OCI-LY3 (cell line): ENCODE results near the gene POU6F2.

ENCODE experiments used
- H2AFZ ChIP-seq: fragments of 200-600, 300-600 bp; shearing (Covaris generic); 2 replicates; pipeline ENCODE4 v1.6.0; 2014; ENCODE audit warnings: antibody characterized with exemption, low read depth, low read length
- H3K27ac ChIP-seq: fragments of 200-600, 300-600 bp; sonication (generic); 2 replicates; pipeline ENCODE4 v1.5.1; 2014; ENCODE audit warnings: mild to moderate bottlenecking, low read length, moderate library complexity, mixed read lengths
- H3K27me3 ChIP-seq: fragments of 200-600, 300-600 bp; sonication (generic); 2 replicates; pipeline ENCODE4 v1.6.1; 2014; ENCODE audit warnings: low read depth, low read length, mixed read lengths
- H3K36me3 ChIP-seq: fragments of 200-600, 300-600 bp; sonication (generic); replicated peaks from 2 replicates; pipeline ENCODE3; 2014; ENCODE audit warnings: low read depth, low read length, mixed read lengths
- H3K4me1 ChIP-seq: fragments of 300-600, 200-600 bp; sonication (generic); 2 replicates; pipeline ENCODE4 v1.6.1; 2014; ENCODE audit warnings: low read length, mixed read lengths
- H3K4me2 ChIP-seq: fragments of 200-600, 300-600 bp; sonication (generic); 2 replicates; pipeline ENCODE4 v1.6.1; 2014; ENCODE audit warnings: low read length, mixed read lengths
- H3K4me3 ChIP-seq: fragments of 300-600, 200-600 bp; sonication (generic); 2 replicates; pipeline ENCODE4 v1.5.1; 2014; ENCODE audit warnings: antibody characterized with exemption, mild to moderate bottlenecking, low read length, moderate library complexity
- H3K79me2 ChIP-seq: fragments of 300-600, 200-600 bp; shearing (Covaris generic); 2 replicates; pipeline ENCODE4 v1.6.1; 2014; ENCODE audit warnings: mild to moderate bottlenecking, low read length, mixed read lengths
- H3K9ac ChIP-seq: fragments of 300-600, 200-600 bp; shearing (Covaris generic); 2 replicates; pipeline ENCODE4 v1.6.0; 2014; ENCODE audit warnings: mild to moderate bottlenecking, low read length, moderate library complexity
- H3K9me3 ChIP-seq: fragments of 200-600, 300-600 bp; shearing (Covaris generic); 2 replicates; pipeline ENCODE4 v1.6.1; 2014; ENCODE audit warnings: low read length, mixed read lengths; ENCODE audit not compliant: insufficient read depth
- H4K20me1 ChIP-seq: fragments of 200-600, 300-600 bp; sonication (generic); 2 replicates; pipeline ENCODE4 v1.6.1; 2016; ENCODE audit warnings: low read length, mixed read lengths; ENCODE audit not compliant: insufficient read depth
- EZH2phosphoT487 ChIP-seq: fragments of 200-600 bp; shearing (Covaris generic); IDR thresholded peaks from 2 replicates; pipeline ENCODE4 v1.6.1; 2018; ENCODE audit warnings: antibody characterized with exemption, mixed run types, low read depth
- TF ChIP-seq, protein P1 (sequence below): fragments of 200-600, 300-600 bp; sonication (generic); IDR thresholded peaks from 2 replicates; pipeline ENCODE4 v1.5.1; 2014; ENCODE audit warnings: antibody characterized with exemption, low read length, low read depth

The POU6F2 gene

DNA sequence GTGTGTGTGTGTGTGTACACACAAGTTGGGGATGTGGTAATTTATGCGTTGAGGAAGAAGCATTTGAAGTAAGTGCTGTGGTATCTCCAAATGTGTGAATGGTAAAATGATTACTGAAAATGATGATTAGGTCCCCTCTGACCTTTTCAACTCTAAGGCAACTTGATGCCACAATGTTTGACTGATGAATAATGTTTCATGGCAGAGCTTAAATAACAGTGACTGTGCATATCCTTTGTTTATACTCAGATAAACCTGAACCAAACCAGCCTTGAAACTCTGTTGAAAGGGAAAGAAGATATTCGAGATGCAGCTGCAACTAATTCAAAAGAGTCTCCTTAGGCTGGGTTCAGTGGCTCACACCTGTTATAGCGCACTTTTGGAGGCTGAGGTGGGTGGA, 523.6 kb downstream of the POU6F2 start:
- Histone ChIP-seq H3K4me1 (no peaks in the 10 kb centered on the region), H3K27me3 (peaks cover 23% of the 10 kb centered on the region), H3K9me3 (no peaks in the 10 kb centered on the region), H3K79me2 (no peaks in the 10 kb centered on the region), H2AFZ (no peak overlapping the region), H3K4me2 (no peak overlapping the region), H4K20me1 (no peaks in the 10 kb centered on the region), H3K27ac (no peak overlapping the region), H3K9ac (no peak overlapping the region), H3K4me3 (no peak overlapping the region), H3K36me3 (no peaks in the 10 kb centered on the region)
- no peak for TF ChIP-seq EZH2phosphoT487
- TF ChIP-seq, protein P1, sequence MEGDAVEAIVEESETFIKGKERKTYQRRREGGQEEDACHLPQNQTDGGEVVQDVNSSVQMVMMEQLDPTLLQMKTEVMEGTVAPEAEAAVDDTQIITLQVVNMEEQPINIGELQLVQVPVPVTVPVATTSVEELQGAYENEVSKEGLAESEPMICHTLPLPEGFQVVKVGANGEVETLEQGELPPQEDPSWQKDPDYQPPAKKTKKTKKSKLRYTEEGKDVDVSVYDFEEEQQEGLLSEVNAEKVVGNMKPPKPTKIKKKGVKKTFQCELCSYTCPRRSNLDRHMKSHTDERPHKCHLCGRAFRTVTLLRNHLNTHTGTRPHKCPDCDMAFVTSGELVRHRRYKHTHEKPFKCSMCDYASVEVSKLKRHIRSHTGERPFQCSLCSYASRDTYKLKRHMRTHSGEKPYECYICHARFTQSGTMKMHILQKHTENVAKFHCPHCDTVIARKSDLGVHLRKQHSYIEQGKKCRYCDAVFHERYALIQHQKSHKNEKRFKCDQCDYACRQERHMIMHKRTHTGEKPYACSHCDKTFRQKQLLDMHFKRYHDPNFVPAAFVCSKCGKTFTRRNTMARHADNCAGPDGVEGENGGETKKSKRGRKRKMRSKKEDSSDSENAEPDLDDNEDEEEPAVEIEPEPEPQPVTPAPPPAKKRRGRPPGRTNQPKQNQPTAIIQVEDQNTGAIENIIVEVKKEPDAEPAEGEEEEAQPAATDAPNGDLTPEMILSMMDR = no peak

DNA sequence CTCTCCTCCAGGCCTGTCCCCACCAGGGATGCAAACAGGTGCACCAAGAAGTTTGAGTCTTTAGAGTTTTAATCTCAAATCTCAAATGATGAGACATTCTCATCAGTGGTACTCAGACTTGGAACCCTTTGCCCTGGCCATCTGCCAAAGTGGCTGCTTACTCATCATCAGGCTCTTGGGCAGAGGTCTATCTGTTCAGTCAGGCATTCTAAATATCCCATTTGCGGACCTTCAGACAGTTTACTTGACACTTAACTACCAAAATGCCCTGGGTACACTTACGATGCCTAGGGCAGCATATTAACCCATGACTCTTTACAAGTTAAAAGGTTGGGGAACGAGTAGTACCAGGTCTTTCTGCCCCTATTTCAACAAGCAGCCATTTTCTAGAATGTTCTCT, 527.3 kb downstream of the POU6F2 start:
- Histone ChIP-seq H3K27me3 (peaks cover 16% of the 10 kb centered on the region), H3K4me2 (no peak overlapping the region), H3K79me2 (no peaks in the 10 kb centered on the region), H4K20me1 (no peaks in the 10 kb centered on the region), H3K4me1 (no peaks in the 10 kb centered on the region), H3K4me3 (no peak overlapping the region), H3K9me3 (no peaks in the 10 kb centered on the region), H2AFZ (no peak overlapping the region), H3K27ac (no peak overlapping the region), H3K9ac (no peak overlapping the region), H3K36me3 (no peaks in the 10 kb centered on the region)
- TF ChIP-seq EZH2phosphoT487 = no peak
- TF ChIP-seq, protein P1 = no peak

DNA sequence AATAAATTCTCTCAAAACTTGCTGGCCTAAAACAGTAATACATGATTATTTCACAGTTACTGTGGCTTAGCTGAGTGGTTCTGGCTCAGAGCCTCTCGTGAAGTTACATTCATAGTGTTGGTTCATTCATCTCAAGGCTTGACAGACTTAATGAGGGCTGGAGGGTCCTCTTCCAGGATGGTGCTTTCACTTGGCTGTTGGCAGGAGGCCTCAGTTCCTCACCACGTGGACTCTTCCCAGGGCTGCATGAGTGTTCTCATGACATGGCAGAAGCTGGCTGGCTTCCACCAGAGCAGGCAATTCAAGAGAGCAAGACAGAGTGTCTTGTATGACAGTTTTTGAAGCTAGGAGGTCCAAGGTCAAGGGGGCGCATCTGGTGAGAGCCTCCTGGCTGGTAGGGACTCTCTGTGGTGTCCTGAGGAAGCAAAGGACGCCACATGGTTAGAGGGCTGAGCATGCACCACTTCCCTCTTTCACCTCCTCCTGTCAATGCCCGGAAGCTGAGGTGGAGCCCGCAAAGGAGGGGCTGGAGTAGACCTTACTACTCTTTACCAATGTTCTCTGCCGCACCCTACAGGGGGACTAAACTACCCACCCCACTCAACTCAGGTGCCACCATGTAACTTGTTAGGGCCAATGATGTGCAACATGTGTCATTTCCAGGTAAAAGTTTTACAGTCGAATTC, 530.3 kb downstream of the POU6F2 start:
- TF ChIP-seq EZH2phosphoT487 = no peak
- TF ChIP-seq, protein P1 = no peak
- no peaks in the 10 kb centered on the region for H3K79me2 ChIP-seq
- H3K27me3 ChIP-seq = peaks cover 7% of the 10 kb centered on the region
- no peaks in the 10 kb centered on the region for H4K20me1 ChIP-seq
- H3K27ac ChIP-seq = no peak overlapping the region
- H3K4me2 ChIP-seq = no peak overlapping the region
- H2AFZ ChIP-seq = no peak overlapping the region
- H3K4me1 ChIP-seq = no peaks in the 10 kb centered on the region
- no peak overlapping the region for H3K9ac ChIP-seq
- H3K36me3 ChIP-seq = no peaks in the 10 kb centered on the region
- H3K9me3 ChIP-seq = no peaks in the 10 kb centered on the region
- H3K4me3 ChIP-seq = no peak overlapping the region

DNA sequence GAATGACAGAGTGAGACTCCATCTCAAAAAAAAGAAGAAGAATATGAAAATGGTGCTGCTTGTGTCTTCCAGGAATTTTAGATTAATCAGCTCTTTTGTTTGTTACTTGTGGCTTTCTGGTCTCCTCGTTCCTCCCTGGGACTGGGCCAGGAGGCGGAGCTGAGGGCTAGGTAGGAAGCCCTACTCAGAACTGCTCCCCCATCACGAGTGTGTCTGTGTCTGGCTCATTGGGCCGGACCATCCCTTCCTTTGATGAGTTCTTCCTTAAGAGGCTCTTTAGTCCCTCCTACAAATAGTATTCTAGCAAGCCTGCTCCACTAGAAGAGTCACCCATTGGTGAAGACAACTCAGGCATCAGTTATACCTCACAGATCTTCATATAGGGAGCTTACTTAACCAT, 531.7 kb downstream of the POU6F2 start:
- Histone ChIP-seq H3K4me1 (no peaks in the 10 kb centered on the region), H2AFZ (no peak overlapping the region), H3K4me2 (no peak overlapping the region), H3K9me3 (no peaks in the 10 kb centered on the region), H3K27me3 (peaks cover under 1% of the 10 kb centered on the region; the same call in 1 of the 2 replicates), H3K9ac (no peak overlapping the region), H3K4me3 (no peak overlapping the region), H4K20me1 (no peaks in the 10 kb centered on the region), H3K79me2 (no peaks in the 10 kb centered on the region), H3K27ac (no peak overlapping the region), H3K36me3 (no peaks in the 10 kb centered on the region)
- no peak for TF ChIP-seq EZH2phosphoT487
- TF ChIP-seq, protein P1 = no peak
